Stimulated activated naive B cell treated with anti-CD40 and anti-IgM and Interleukin-4, amounts not matched to agents 10 μg/mL and 1 μg/mL and 100 μg/mL, for 72 hours (primary cell): Measurements from ENCODE around the gene ZEB2.
A peak's percentile ranks its signal among the peaks of the same experiment; 100 is the strongest.

Experiments used
- ATAC-seq, 2 donors: fragments of 150-1000 bp; cut with Tn5 transposase; replicated peaks; 2 replicates each; pipeline ENCODE4 v1.10.0; 2021; ENCODE audit warnings: moderate library complexity in 1 of 2
- DNase-seq: peaks from one replicate; pipeline ENCODE4 v3.0.0; 2021
- H3K27ac Mint-ChIP-seq: one replicate; pipeline ENCODE4 v1.8.0; 2022; ENCODE audit warnings: mild to moderate bottlenecking, mixed read lengths
- H3K27me3 Mint-ChIP-seq, 2 donors: one replicate each; pipeline ENCODE4 v1.8.0; 2022; ENCODE audit warnings: mixed read lengths in 2 of 2
- H3K36me3 Mint-ChIP-seq, 2 donors: one replicate each; pipeline ENCODE4 v1.8.0; 2022; ENCODE audit warnings: mixed read lengths in 2 of 2, mild to moderate bottlenecking in 1 of 2
- H3K4me1 Mint-ChIP-seq, 2 donors: one replicate each; pipeline ENCODE4 v1.8.0; 2022; ENCODE audit warnings: mixed read lengths in 2 of 2, mild to moderate bottlenecking in 1 of 2
- H3K4me3 Mint-ChIP-seq, 2 donors: one replicate each; pipeline ENCODE4 v1.8.0; 2022; ENCODE audit warnings: mild to moderate bottlenecking in 2 of 2, mixed read lengths in 2 of 2, moderate library complexity in 1 of 2
- H3K9me3 Mint-ChIP-seq, 2 donors: one replicate each; pipeline ENCODE4 v1.8.0; 2022; ENCODE audit warnings: mixed read lengths in 2 of 2, mild to moderate bottlenecking in 1 of 2

Gene ZEB2

GRCh38 chr2:144471305-144472045 is 48.4 kb downstream of the ZEB2 start:
- H3K4me3 Mint-ChIP-seq, result peak overlapping the region; percentile 28 to 51
- no peaks in the 10 kb centered on the region for H3K9me3 Mint-ChIP-seq
- H3K36me3 Mint-ChIP-seq, result peaks cover 5 to 11% of the 10 kb centered on the region in 2 donors
- no peaks in the 10 kb centered on the region for H3K27me3 Mint-ChIP-seq
- peak overlapping the region; percentile 76 for H3K27ac Mint-ChIP-seq
- ATAC-seq (peak; percentile 90 to 92), DNase-seq (no peak)
- H3K4me1 Mint-ChIP-seq, result peaks cover 25 to 27% of the 10 kb centered on the region in 2 donors

- peaks cover 20% of the 10 kb centered on the region in 2 donors for H3K4me1 Mint-ChIP-seq
- no peak for DNase-seq
- peak overlapping the region; percentile 76 for H3K27ac Mint-ChIP-seq
- H3K4me3 Mint-ChIP-seq, result peak overlapping the region in 1 of 2 donors; percentile 28
- peak in 1 of 2 donors; percentile 15 for ATAC-seq
- no peaks in the 10 kb centered on the region for H3K9me3 Mint-ChIP-seq
- H3K36me3 Mint-ChIP-seq, result peaks cover 1 to 11% of the 10 kb centered on the region in 2 donors
- no peaks in the 10 kb centered on the region for H3K27me3 Mint-ChIP-seq
These were observed 49.1 kb downstream of the ZEB2 start for GRCh38 chr2:144470816-144471215.

GRCh38 chr2:144470334-144470733 is 49.6 kb downstream of the ZEB2 start:
- DNase-seq (no peak), ATAC-seq (no peak)
- H3K9me3 Mint-ChIP-seq, result no peaks in the 10 kb centered on the region
- H3K27me3 Mint-ChIP-seq, result no peaks in the 10 kb centered on the region
- H3K36me3 Mint-ChIP-seq, result peaks cover 1 to 11% of the 10 kb centered on the region in 2 donors
- peaks cover 20% of the 10 kb centered on the region in 2 donors for H3K4me1 Mint-ChIP-seq
- H3K27ac Mint-ChIP-seq, result no peak overlapping the region
- H3K4me3 Mint-ChIP-seq, result no peak overlapping the region

GRCh38 chr2:144469798-144470197 is 50.1 kb downstream of the ZEB2 start:
- Mint-ChIP-seq H3K4me3 (no peak overlapping the region), H3K4me1 (peaks cover 20% of the 10 kb centered on the region in 2 donors), H3K9me3 (no peaks in the 10 kb centered on the region), H3K36me3 (peaks cover 1 to 11% of the 10 kb centered on the region in 2 donors), H3K27ac (no peak overlapping the region), H3K27me3 (no peaks in the 10 kb centered on the region)
- ATAC-seq (no peak), DNase-seq (no peak)

- no peaks in the 10 kb centered on the region for H3K27me3 Mint-ChIP-seq
- ATAC-seq, result no peak
- no peak for DNase-seq
- no peak overlapping the region for H3K27ac Mint-ChIP-seq
- H3K9me3 Mint-ChIP-seq, result no peaks in the 10 kb centered on the region
- peaks cover 1 to 7% of the 10 kb centered on the region in 2 donors for H3K36me3 Mint-ChIP-seq
- H3K4me3 Mint-ChIP-seq, result no peak overlapping the region
- H3K4me1 Mint-ChIP-seq, result peaks cover 20% of the 10 kb centered on the region in 2 donors
These were observed 50.9 kb downstream of the ZEB2 start for GRCh38 chr2:144468823-144469595.

GRCh38 chr2:144467502-144468137 is 52.3 kb downstream of the ZEB2 start:
- H3K4me3 Mint-ChIP-seq, result no peak overlapping the region
- peak overlapping the region; percentile 6 for H3K27ac Mint-ChIP-seq
- DNase-seq (no peak), ATAC-seq (no peak)
- no peaks in the 10 kb centered on the region for H3K27me3 Mint-ChIP-seq
- no peaks in the 10 kb centered on the region for H3K9me3 Mint-ChIP-seq
- H3K4me1 Mint-ChIP-seq, result peaks cover 20 to 28% of the 10 kb centered on the region in 2 donors
- H3K36me3 Mint-ChIP-seq, result peaks cover 5 to 12% of the 10 kb centered on the region in 2 donors

- Mint-ChIP-seq H3K36me3 (peaks cover 5 to 17% of the 10 kb centered on the region in 2 donors), H3K27ac (no peak overlapping the region), H3K4me3 (no peak overlapping the region), H3K9me3 (no peaks in the 10 kb centered on the region), H3K27me3 (no peaks in the 10 kb centered on the region), H3K4me1 (peaks cover 26 to 37% of the 10 kb centered on the region in 2 donors)
- DNase-seq, result no peak
- no peak for ATAC-seq
These were observed 53.3 kb downstream of the ZEB2 start for GRCh38 chr2:144466637-144467036.

GRCh38 chr2:144465749-144466148 is 54.2 kb downstream of the ZEB2 start:
- Mint-ChIP-seq H3K9me3 (no peaks in the 10 kb centered on the region), H3K27ac (no peak overlapping the region), H3K4me3 (no peak overlapping the region), H3K27me3 (no peaks in the 10 kb centered on the region), H3K4me1 (peaks cover 25 to 45% of the 10 kb centered on the region in 2 donors), H3K36me3 (peaks cover 5 to 22% of the 10 kb centered on the region in 2 donors)
- no peak for DNase-seq
- ATAC-seq, result no peak

- Mint-ChIP-seq H3K9me3 (no peaks in the 10 kb centered on the region), H3K27me3 (no peaks in the 10 kb centered on the region), H3K4me1 (peaks cover 29 to 50% of the 10 kb centered on the region in 2 donors)
These were observed 55.2 kb downstream of the ZEB2 start for GRCh38 chr2:144464730-144465129.

GRCh38 chr2:144463266-144463665 is 56.7 kb downstream of the ZEB2 start:
- peaks cover 35 to 54% of the 10 kb centered on the region in 2 donors for H3K4me1 Mint-ChIP-seq
- no peaks in the 10 kb centered on the region for H3K27me3 Mint-ChIP-seq
- H3K4me3 Mint-ChIP-seq, result no peak overlapping the region
- peaks cover 5 to 19% of the 10 kb centered on the region in 2 donors for H3K36me3 Mint-ChIP-seq
- no peaks in the 10 kb centered on the region for H3K9me3 Mint-ChIP-seq
- no peak for ATAC-seq
- no peak overlapping the region for H3K27ac Mint-ChIP-seq
- DNase-seq, result no peak

More at GRCh38 chr2:144464730-144465129, 55.2 kb downstream of the ZEB2 start:
- DNase-seq (no peak), ATAC-seq (no peak)
- Mint-ChIP-seq H3K36me3 (peaks cover 5 to 22% of the 10 kb centered on the region in 2 donors), H3K27ac (no peak overlapping the region), H3K4me3 (no peak overlapping the region)

- peaks cover 31 to 56% of the 10 kb centered on the region in 2 donors for H3K4me1 Mint-ChIP-seq
- H3K27me3 Mint-ChIP-seq, result no peaks in the 10 kb centered on the region
- no peaks in the 10 kb centered on the region for H3K9me3 Mint-ChIP-seq
- peaks cover 4 to 15% of the 10 kb centered on the region in 2 donors for H3K36me3 Mint-ChIP-seq
- DNase-seq (no peak), ATAC-seq (no peak)
- H3K27ac Mint-ChIP-seq, result peak overlapping the region; percentile 61
- H3K4me3 Mint-ChIP-seq, result peak overlapping the region in 1 of 2 donors; percentile 31
These were observed 57.7 kb downstream of the ZEB2 start for GRCh38 chr2:144462266-144462665.

GRCh38 chr2:144461308-144461766 is 58.6 kb downstream of the ZEB2 start:
- no peaks in the 10 kb centered on the region for H3K9me3 Mint-ChIP-seq
- no peak overlapping the region for H3K27ac Mint-ChIP-seq
- DNase-seq, result no peak
- no peaks in the 10 kb centered on the region for H3K27me3 Mint-ChIP-seq
- peaks cover 35 to 65% of the 10 kb centered on the region in 2 donors for H3K4me1 Mint-ChIP-seq
- ATAC-seq, result no peak
- no peak overlapping the region for H3K4me3 Mint-ChIP-seq
- peaks cover 4 to 15% of the 10 kb centered on the region in 2 donors for H3K36me3 Mint-ChIP-seq

GRCh38 chr2:144460727-144461307 is 59.1 kb downstream of the ZEB2 start:
- Mint-ChIP-seq H3K9me3 (no peaks in the 10 kb centered on the region), H3K27ac (no peak overlapping the region), H3K4me3 (no peak overlapping the region), H3K4me1 (peaks cover 37 to 70% of the 10 kb centered on the region in 2 donors), H3K27me3 (no peaks in the 10 kb centered on the region), H3K36me3 (peaks cover 4 to 15% of the 10 kb centered on the region in 2 donors)
- ATAC-seq (no peak), DNase-seq (no peak)

GRCh38 chr2:144459937-144460336 is 60.0 kb downstream of the ZEB2 start:
- Mint-ChIP-seq H3K4me3 (peak overlapping the region; percentile 3 to 12), H3K4me1 (peaks cover 42 to 79% of the 10 kb centered on the region in 2 donors), H3K36me3 (peaks cover 4 to 15% of the 10 kb centered on the region in 2 donors), H3K27me3 (no peaks in the 10 kb centered on the region), H3K27ac (peak overlapping the region; percentile 10), H3K9me3 (no peaks in the 10 kb centered on the region)
- ATAC-seq (peak; percentile 38 to 43), DNase-seq (no peak)
